HTR-8/SVneo (cell line): Measurements from ENCODE around the gene BAHCC1.
"Not testable (repeated sequence)": the region's sequence is repeated elsewhere in the genome, so short reads cannot be mapped to it uniquely, and the experiment has no call there.

Experiments
- DNase-seq: peaks from one replicate; pipeline ENCODE4 v3.0.0; 2011; ENCODE audit warnings: low spot score, mixed read lengths; ENCODE audit not compliant: insufficient read length
- FAIRE-seq: peaks from 2 replicates; lab custom pipeline; 2011; peaks lifted over from hg19 to GRCh38; lab: Jason Lieb, UNC

BAHCC1 gene

GRCh38 chr17:81394921-81395599 is at the start of gene BAHCC1:
Gene BAHCC1 (plus strand): TSS chr17:81395457. CDS start chr17:81399740, 4,283 bp downstream.
- peak; percentile 98 for DNase-seq
- peak; percentile 97 for FAIRE-seq

- DNase-seq (peak; percentile 95), FAIRE-seq (peak; percentile 71)
Measured at GRCh38 chr17:81346090-81346907, 49.0 kb upstream of the BAHCC1 start.

- no peak for FAIRE-seq
- no peak for DNase-seq
Measured at GRCh38 chr17:81346908-81347349, 48.3 kb upstream of the BAHCC1 start.

GRCh38 chr17:81347437-81347836 is 47.8 kb upstream of the BAHCC1 start:
- FAIRE-seq (no peak), DNase-seq (no peak)

- DNase-seq: no peak
Measured at GRCh38 chr17:81348097-81349055, 46.9 kb upstream of the BAHCC1 start.

GRCh38 chr17:81349397-81350319 is 45.6 kb upstream of the BAHCC1 start:
- peak; percentile 78 for DNase-seq
- peak; percentile 38 for FAIRE-seq

More at GRCh38 chr17:81348097-81349055, 46.9 kb upstream of the BAHCC1 start:
- FAIRE-seq: no peak

GRCh38 chr17:81350320-81350890 is 44.9 kb upstream of the BAHCC1 start:
- FAIRE-seq: no peak
- no peak for DNase-seq

- not testable (repeated sequence) for DNase-seq, FAIRE-seq
Measured at GRCh38 chr17:81351329-81352052, 43.8 kb upstream of the BAHCC1 start.

- FAIRE-seq: not testable (repeated sequence)
Measured at GRCh38 chr17:81352056-81352455, 43.2 kb upstream of the BAHCC1 start.

GRCh38 chr17:81354252-81354953 is 40.9 kb upstream of the BAHCC1 start:
- FAIRE-seq: no peak
- DNase-seq: no peak

More at GRCh38 chr17:81352056-81352455, 43.2 kb upstream of the BAHCC1 start:
- not testable (repeated sequence) for DNase-seq

GRCh38 chr17:81354954-81355347 is 40.3 kb upstream of the BAHCC1 start:
- DNase-seq (no peak), FAIRE-seq (no peak)

GRCh38 chr17:81359218-81359617 is 36.0 kb upstream of the BAHCC1 start:
- FAIRE-seq (no peak), DNase-seq (no peak)

- FAIRE-seq, DNase-seq: not testable (repeated sequence)
Measured at GRCh38 chr17:81362001-81362400, 33.3 kb upstream of the BAHCC1 start.

- DNase-seq (no peak), FAIRE-seq (no peak)
Measured at GRCh38 chr17:81364278-81365147, 30.7 kb upstream of the BAHCC1 start.

GRCh38 chr17:81365148-81365600 is 30.1 kb upstream of the BAHCC1 start:
- FAIRE-seq (peak; percentile 28), DNase-seq (no peak)
